ENCODE data around the gene USP34. TPM values are rescaled to one million over a fixed set of nuclear protein-coding genes. Genes with fewer than 3 reads are reported as not detected.

The USP34 gene
- total and polyA plus RNA-seq, 9 of the 15 experiments (the other 6 are each of a cell fraction or from before 2014, with no cell fraction given) = 19.8 to 108 (median 67.8) TPM

DNA sequence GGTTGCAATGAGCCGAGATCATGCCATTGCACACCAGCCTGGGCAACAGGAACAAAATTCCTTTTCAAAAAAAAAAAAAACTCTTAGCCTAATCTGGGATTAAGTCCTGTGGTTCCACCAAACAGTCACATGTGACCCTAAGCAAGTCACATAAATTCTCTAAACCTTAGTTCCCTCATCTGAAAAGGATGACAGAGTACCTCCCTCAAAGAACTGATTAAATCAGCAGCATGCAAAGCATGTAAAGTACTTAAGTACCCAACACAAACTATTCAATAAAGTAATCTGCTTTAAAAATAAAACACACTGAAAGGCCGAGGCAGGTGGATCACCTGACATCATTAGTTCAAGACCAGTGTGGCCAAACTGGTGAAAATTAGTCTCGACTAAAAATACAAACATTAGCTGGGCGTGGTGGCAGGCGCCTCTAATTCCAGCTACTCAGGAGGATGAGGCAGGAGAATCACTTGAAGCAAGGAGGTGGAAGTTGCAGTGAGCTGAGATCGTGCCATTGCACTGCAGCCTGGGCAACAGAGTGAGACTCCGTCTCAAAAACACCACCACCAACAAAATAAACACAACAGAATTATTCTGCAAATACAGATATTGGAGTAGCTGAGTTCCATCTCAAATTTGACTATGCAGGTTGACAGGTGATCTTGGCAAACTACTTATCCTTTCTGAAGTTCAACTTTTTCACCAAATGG is 7.0 kb downstream of the USP34 start (continued):
- TF ChIP-seq, protein P1, sequence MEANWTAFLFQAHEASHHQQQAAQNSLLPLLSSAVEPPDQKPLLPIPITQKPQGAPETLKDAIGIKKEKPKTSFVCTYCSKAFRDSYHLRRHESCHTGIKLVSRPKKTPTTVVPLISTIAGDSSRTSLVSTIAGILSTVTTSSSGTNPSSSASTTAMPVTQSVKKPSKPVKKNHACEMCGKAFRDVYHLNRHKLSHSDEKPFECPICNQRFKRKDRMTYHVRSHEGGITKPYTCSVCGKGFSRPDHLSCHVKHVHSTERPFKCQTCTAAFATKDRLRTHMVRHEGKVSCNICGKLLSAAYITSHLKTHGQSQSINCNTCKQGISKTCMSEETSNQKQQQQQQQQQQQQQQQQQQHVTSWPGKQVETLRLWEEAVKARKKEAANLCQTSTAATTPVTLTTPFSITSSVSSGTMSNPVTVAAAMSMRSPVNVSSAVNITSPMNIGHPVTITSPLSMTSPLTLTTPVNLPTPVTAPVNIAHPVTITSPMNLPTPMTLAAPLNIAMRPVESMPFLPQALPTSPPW (CRISPR knock-in tag; IDR thresholded peaks at IDR 0.05) = no peak
- no peak for TF ChIP-seq ZNF785 (CRISPR knock-in tag; IDR thresholded peaks at IDR 0.05)
- TF ChIP-seq RBM14 (IDR thresholded peaks at IDR 0.05; ENCODE audit: borderline replicate concordance, insufficient read depth, low read depth, low read length) = no peak
- TF ChIP-seq STAG1 (CRISPR knock-in tag; IDR thresholded peaks at IDR 0.05; ENCODE audit: borderline replicate concordance) = no peak
- TF ChIP-seq, protein P2, sequence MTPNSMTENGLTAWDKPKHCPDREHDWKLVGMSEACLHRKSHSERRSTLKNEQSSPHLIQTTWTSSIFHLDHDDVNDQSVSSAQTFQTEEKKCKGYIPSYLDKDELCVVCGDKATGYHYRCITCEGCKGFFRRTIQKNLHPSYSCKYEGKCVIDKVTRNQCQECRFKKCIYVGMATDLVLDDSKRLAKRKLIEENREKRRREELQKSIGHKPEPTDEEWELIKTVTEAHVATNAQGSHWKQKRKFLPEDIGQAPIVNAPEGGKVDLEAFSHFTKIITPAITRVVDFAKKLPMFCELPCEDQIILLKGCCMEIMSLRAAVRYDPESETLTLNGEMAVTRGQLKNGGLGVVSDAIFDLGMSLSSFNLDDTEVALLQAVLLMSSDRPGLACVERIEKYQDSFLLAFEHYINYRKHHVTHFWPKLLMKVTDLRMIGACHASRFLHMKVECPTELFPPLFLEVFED (CRISPR knock-in tag; conservative IDR thresholded peaks at IDR 0.05) = no peak
- TF ChIP-seq JUND (IDR thresholded peaks at IDR 0.05; ENCODE audit: borderline replicate concordance, low read depth, low read length) = peak; percentile 30; the same call in 1 of the 2 replicates
- no peak for TF ChIP-seq JUND (tag; IDR thresholded peaks at IDR 0.05; ENCODE audit: borderline replicate concordance, low read depth, low read length)
- TF ChIP-seq, protein P3, sequence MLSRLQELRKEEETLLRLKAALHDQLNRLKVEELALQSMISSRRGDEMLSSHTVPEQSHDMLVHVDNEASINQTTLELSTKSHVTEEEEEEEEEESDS (CRISPR knock-in tag; IDR thresholded peaks at IDR 0.05) = no peak
- TF ChIP-seq CHD2 (IDR thresholded peaks at IDR 0.05; ENCODE audit: low read depth, low read length) = no peak
- TF ChIP-seq CCNT2 (IDR thresholded peaks at IDR 0.05; ENCODE audit: borderline replicate concordance, extremely low read depth, insufficient read length, low read depth, low read length) = no peak
- TF ChIP-seq, protein P4, sequence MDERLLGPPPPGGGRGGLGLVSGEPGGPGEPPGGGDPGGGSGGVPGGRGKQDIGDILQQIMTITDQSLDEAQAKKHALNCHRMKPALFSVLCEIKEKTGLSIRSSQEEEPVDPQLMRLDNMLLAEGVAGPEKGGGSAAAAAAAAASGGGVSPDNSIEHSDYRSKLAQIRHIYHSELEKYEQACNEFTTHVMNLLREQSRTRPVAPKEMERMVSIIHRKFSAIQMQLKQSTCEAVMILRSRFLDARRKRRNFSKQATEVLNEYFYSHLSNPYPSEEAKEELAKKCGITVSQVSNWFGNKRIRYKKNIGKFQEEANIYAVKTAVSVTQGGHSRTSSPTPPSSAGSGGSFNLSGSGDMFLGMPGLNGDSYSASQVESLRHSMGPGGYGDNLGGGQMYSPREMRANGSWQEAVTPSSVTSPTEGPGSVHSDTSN (CRISPR knock-in tag; IDR thresholded peaks at IDR 0.05; ENCODE audit: low read depth) = no peak
- TF ChIP-seq, protein P4 (tag; conservative IDR thresholded peaks at IDR 0.05; ENCODE audit: low read depth) = peak; percentile 37
- TF ChIP-seq, protein P5, sequence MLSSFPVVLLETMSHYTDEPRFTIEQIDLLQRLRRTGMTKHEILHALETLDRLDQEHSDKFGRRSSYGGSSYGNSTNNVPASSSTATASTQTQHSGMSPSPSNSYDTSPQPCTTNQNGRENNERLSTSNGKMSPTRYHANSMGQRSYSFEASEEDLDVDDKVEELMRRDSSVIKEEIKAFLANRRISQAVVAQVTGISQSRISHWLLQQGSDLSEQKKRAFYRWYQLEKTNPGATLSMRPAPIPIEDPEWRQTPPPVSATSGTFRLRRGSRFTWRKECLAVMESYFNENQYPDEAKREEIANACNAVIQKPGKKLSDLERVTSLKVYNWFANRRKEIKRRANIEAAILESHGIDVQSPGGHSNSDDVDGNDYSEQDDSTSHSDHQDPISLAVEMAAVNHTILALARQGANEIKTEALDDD (IDR thresholded peaks at IDR 0.05) = peak; percentile 63; the same call in 1 of the 2 replicates
- no peak for TF ChIP-seq CBX3 (IDR thresholded peaks at IDR 0.05; ENCODE audit: borderline replicate concordance in 1 of 2, low read length in 2 of 2)
- no peak for TF ChIP-seq TAF15 (IDR thresholded peaks at IDR 0.05; ENCODE audit: low read depth, low read length)
- no peak for TF ChIP-seq MAZ (CRISPR knock-in tag; conservative IDR thresholded peaks at IDR 0.05 in 1 of 2, IDR thresholded peaks at IDR 0.05 in 1 of 2)
- no peak for TF ChIP-seq ZKSCAN8 (CRISPR knock-in tag; IDR thresholded peaks at IDR 0.05)
- no peak for TF ChIP-seq ETS2 (tag; IDR thresholded peaks at IDR 0.05; ENCODE audit: borderline replicate concordance, poor library complexity, severe bottlenecking)
- no peak for TF ChIP-seq GATAD2B (IDR thresholded peaks at IDR 0.05; ENCODE audit: borderline replicate concordance)
- no peak for TF ChIP-seq PTRF (tag; IDR thresholded peaks at IDR 0.05)
- TF ChIP-seq ZNF263 (CRISPR knock-in tag; IDR thresholded peaks at IDR 0.05; ENCODE audit: borderline replicate concordance) = no peak

Measured in K562 (cell line).